Measurements from ENCODE around the gene DEXI. TPM values are rescaled to one million over a fixed set of nuclear protein-coding genes. Genes with fewer than 3 reads are reported as not detected.
"Not testable (repeated sequence)": the region's sequence is repeated elsewhere in the genome, so short reads cannot be mapped to it uniquely, and the experiment has no call there.

Gene DEXI
- polyA plus RNA-seq, 3 donors, result 4.9 to 10.8 (median 6.8) TPM

- H3K9me3 ChIP-seq (replicated peaks in 1 of 2; ENCODE audit: control insufficient read depth in 1 of 2, insufficient read depth in 1 of 2, low read length in 2 of 2), result no peaks in the 10 kb centered on the region
- no peak overlapping the region for H2AFZ ChIP-seq (ENCODE audit: insufficient read depth, low read depth, low read length, poor library complexity, severe bottlenecking)
- Mint-ChIP-seq H3K4me1 (peaks cover 34% of the 10 kb centered on the region), H3K36me3 (peaks cover 31 to 50% of the 10 kb centered on the region in 2 donors), H3K27ac (peak overlapping the region in 2 of 7 donors; percentile 38 to 65), H3K27me3 (ENCODE audit: low read depth in 3 of 3) (peaks cover 0 to 3% (median 0%) of the 10 kb centered on the region in 3 donors), H3K9me3 (peaks cover 0 to 1% (median 0%) of the 10 kb centered on the region in 7 donors), H3K4me3 (no peak overlapping the region)
- no peaks in the 10 kb centered on the region for H3K27me3 ChIP-seq (ENCODE audit: control insufficient read depth in 2 of 2, insufficient read depth in 2 of 2, low read length in 2 of 2)
- intact Hi-C loops (cut with micrococcal nuclease), result no loop called here
- no peak overlapping the region for H3K4me3 ChIP-seq (replicated peaks in 1 of 3; ENCODE audit: low read depth in 2 of 3, low read length in 3 of 3)
- H3K36me3 ChIP-seq (replicated peaks in 1 of 2; ENCODE audit: control insufficient read depth in 1 of 2, insufficient read depth in 2 of 2, low read length in 2 of 2), result peaks cover 26 to 43% of the 10 kb centered on the region in 2 donors
- no peak for DNase-seq
- H3K4me1 ChIP-seq (ENCODE audit: control insufficient read depth in 1 of 2, insufficient read depth in 2 of 2, low read length in 2 of 2), result peaks cover 6 to 8% of the 10 kb centered on the region in 2 donors
- 36% methylated on average over 9 of the region's 15 CpGs for WGBS (ENCODE audit: insufficient coverage)
- peaks cover 7% of the 10 kb centered on the region for H3K79me2 ChIP-seq (ENCODE audit: insufficient read depth, low read length)
- H4K20me1 ChIP-seq (ENCODE audit: insufficient read depth, low read length), result peaks cover 100% of the 10 kb centered on the region
- H3K27ac ChIP-seq (ENCODE audit: low read depth in 1 of 2, low read length in 2 of 2), result no peak overlapping the region
- no peak overlapping the region for H3K9ac ChIP-seq (ENCODE audit: insufficient read depth, low read length, poor library complexity, severe bottlenecking)
- no peak for TF ChIP-seq CTCF (IDR thresholded peaks at IDR 0.05)
- no peak overlapping the region for H3K4me2 ChIP-seq (replicated peaks; ENCODE audit: extremely low read depth, low read length, poor library complexity, severe bottlenecking)
Observed at GRCh38 chr16:10929853-10930754, 12.2 kb downstream of the DEXI start.

- H3K4me1 ChIP-seq (ENCODE audit: control insufficient read depth in 1 of 2, insufficient read depth in 2 of 2, low read length in 2 of 2); H3K4me3 Mint-ChIP-seq; H3K79me2 ChIP-seq (ENCODE audit: insufficient read depth, low read length); H3K4me3 ChIP-seq (replicated peaks in 1 of 3; ENCODE audit: low read depth in 2 of 3, low read length in 3 of 3); DNase-seq; H3K27ac ChIP-seq (ENCODE audit: low read depth in 1 of 2, low read length in 2 of 2); intact Hi-C loops (cut with micrococcal nuclease); H3K9ac ChIP-seq (ENCODE audit: insufficient read depth, low read length, poor library complexity, severe bottlenecking); H3K4me2 ChIP-seq (replicated peaks; ENCODE audit: extremely low read depth, low read length, poor library complexity, severe bottlenecking); H3K27me3 Mint-ChIP-seq (ENCODE audit: low read depth in 3 of 3); H2AFZ ChIP-seq (ENCODE audit: insufficient read depth, low read depth, low read length, poor library complexity, severe bottlenecking); H3K27me3 ChIP-seq (ENCODE audit: control insufficient read depth in 2 of 2, insufficient read depth in 2 of 2, low read length in 2 of 2); H3K9me3 ChIP-seq (replicated peaks in 1 of 2; ENCODE audit: control insufficient read depth in 1 of 2, insufficient read depth in 1 of 2, low read length in 2 of 2); H3K9me3 Mint-ChIP-seq: not testable (repeated sequence)
- H3K4me1 Mint-ChIP-seq, result peaks cover 31% of the 10 kb centered on the region
- peaks cover 36 to 51% of the 10 kb centered on the region in 2 donors for H3K36me3 ChIP-seq (replicated peaks in 1 of 2; ENCODE audit: control insufficient read depth in 1 of 2, insufficient read depth in 2 of 2, low read length in 2 of 2)
- H3K27ac Mint-ChIP-seq, result peak overlapping the region in 1 of 7 donors; percentile 80
- WGBS (ENCODE audit: insufficient coverage), result 96% methylated on average over 11 of the region's 12 CpGs
- H3K36me3 Mint-ChIP-seq, result peaks cover 40 to 54% of the 10 kb centered on the region in 2 donors
- H4K20me1 ChIP-seq (ENCODE audit: insufficient read depth, low read length), result peaks cover 100% of the 10 kb centered on the region
Observed at GRCh38 chr16:10929097-10929496, 13.2 kb downstream of the DEXI start.

Measured in CD14-positive monocyte (primary cell).